Embryonic facial prominence (tissue), 1 donor: ENCODE measurements around the gene CNTNAP1.
A peak's percentile ranks its signal among the peaks of the same experiment; 100 is the strongest.
"Not testable (repeated sequence)": the region's sequence is repeated elsewhere in the genome, so short reads cannot be mapped to it uniquely, and the experiment has no call there.

Experiments used
- DNase-seq: peaks from one replicate; pipeline ENCODE4 v3.0.0-alpha.2; 2016; ENCODE audit errors: extremely low spot score

Gene CNTNAP1

GRCh38 chr17:42681976-42682721 lies at the start of gene CNTNAP1:
Gene CNTNAP1 (plus strand): TSS chr17:42682531. CDS start chr17:42682830, 299 bp downstream.
- no peak for DNase-seq

GRCh38 chr17:42632949-42633444 lies 49.3 kb upstream of the CNTNAP1 start:
- no peak for DNase-seq

DNA sequence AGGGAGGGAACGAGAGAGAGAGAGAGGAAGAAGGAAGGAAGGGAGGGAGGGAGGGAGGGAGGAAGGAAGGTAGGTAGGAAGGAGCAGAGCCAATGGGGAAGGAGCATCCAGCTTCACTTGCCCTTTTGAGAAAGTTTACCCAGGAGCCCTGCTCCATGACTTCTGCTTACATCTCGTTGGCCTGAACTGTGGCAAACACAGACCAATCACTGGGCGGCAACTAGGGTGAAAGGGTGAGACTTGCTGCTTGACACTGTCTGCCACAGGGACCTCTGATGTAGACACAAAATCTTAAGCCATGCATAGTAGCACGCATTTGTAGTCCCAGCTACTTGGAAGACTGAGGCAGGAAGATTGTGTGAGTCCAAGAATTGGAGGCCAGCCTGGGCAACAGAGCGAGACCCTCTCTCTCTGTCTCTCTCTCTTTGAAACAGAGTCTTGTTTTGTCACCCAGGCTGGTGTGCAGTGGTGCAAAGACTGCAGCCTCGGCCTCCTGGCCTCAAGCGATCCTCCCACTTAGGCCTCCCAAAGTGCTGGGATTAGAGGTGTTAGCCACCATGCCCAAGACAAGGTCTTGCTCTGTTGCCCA lies 42.7 kb upstream of the CNTNAP1 start:
- DNase-seq, result no peak

DNA sequence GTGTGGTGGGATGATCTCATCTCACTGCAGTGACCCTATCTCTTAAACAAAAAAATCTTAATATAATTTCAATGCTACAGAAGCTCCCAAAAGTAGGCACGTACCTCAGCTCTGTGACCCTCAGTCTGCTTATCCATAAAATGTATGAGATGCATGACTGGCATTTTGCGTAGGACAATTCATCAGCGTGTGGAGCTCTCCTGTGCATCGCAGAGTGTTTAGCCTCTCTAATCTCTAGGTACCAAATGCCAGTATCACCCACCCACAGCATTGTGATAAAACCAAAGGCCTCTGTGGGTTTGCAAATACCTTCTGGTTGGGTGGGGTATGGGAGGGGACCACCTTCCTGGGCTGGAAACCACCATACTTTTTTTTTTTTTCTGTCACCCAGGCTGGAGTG lies 42.2 kb upstream of the CNTNAP1 start:
- DNase-seq, result no peak

GRCh38 chr17:42642336-42642735 lies 40.0 kb upstream of the CNTNAP1 start:
- DNase-seq, result no peak

- no peak for DNase-seq
These were observed 34.6 kb upstream of the CNTNAP1 start for GRCh38 chr17:42647778-42648177.

GRCh38 chr17:42651392-42651791 lies 30.9 kb upstream of the CNTNAP1 start:
- no peak for DNase-seq

- DNase-seq, result peak; percentile 69
These were observed 28.9 kb upstream of the CNTNAP1 start for GRCh38 chr17:42653179-42654124.

GRCh38 chr17:42655528-42655927 lies 26.8 kb upstream of the CNTNAP1 start:
- DNase-seq, result no peak

DNA sequence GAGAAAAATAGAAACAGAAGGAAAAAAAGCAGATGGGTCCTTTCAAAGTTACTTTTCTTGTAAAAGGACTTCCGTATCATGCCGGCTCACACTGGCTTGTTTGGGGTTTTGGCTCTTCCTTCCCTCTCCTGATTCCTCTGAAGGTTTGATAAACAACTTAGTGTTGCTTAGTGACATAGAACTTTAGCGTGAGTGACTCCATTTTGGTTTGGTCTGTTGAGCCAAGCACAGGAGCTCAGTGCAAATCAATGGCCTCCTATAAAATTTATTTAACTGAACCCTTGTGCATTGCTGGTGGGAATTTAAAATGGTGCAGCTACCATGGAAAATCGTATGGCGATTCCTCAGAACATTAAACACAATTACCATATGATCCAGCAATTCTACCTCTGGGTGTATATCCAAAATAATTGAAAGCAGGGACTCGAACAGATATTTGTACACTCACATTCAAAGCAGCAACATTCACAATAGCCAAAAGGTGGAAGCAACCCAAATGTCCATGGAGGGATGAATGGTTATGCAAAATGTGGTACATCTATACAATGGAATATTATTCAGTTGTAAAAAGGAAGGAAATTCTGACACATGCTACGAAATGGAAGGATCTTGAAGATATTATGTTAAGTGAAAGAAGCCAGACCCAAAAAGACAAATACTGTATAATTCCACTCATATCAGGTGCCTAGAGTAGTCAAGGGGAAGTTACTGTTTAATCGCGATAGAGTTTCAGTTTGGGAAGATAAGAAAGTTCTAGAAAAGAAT lies 24.3 kb upstream of the CNTNAP1 start:
- no peak for DNase-seq

DNA sequence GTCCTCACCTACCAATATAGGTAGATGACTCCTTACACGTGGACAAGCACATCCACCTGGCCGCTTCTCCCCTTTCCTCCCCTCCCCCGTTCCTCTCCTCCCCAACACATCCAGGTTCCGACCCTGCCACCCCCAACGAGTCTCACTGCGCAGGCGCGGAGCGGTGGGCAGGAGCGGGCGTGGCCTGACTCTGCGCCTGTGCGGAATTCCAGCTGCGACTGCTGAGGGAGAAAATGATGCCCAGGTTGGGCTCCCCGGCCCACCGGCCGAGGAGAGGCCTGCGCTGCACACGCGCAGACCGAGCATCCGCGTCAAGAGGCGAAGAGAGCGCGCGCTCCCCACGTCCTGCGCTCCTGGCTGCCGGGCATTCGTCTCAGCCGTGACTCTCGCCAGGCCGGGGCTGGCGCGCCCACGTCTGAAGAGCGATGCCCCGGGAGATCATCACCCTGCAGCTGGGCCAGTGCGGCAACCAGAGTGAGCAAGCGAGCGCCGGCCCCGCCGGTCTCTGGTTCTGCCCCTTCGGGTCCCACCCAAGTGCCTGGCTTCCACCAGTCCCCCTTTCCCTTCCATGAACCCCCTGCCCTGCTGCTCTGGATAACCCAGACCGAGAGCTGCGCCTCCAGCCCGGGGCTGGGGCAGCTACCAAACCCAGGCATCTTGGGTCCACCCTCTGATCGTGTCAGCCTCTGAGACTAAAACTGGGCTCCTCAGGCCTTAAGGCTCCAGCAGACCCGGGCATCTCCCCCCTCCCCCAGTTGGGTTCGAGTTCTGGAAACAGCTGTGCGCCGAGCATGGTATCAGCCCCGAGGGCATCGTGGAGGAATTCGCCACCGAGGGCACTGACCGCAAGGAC lies 23.0 kb upstream of the CNTNAP1 start, which contains the start of gene TUBG2:
Gene TUBG2, plus strand, starts transcription at position 206 of the 853 bp plus-strand sequence. Its CDS starts 220 bp downstream, at position 426.
- DNase-seq, result peak; percentile 77

DNA sequence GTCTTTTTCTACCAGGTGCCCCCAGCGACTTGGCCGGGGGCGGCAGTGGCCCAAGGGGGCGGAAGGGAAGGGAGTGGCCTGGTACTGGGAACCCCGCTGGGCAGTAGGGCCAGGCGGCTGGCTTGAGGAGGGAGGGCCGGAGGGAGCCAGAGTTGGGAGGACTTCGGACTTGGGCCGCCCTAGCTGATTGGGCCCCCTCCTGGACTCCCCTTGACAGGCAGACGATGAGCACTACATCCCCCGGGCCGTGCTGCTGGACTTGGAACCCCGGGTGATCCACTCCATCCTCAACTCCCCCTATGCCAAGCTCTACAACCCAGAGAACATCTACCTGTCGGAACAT lies 22.4 kb upstream of the CNTNAP1 start:
- not testable (repeated sequence) for DNase-seq

DNA sequence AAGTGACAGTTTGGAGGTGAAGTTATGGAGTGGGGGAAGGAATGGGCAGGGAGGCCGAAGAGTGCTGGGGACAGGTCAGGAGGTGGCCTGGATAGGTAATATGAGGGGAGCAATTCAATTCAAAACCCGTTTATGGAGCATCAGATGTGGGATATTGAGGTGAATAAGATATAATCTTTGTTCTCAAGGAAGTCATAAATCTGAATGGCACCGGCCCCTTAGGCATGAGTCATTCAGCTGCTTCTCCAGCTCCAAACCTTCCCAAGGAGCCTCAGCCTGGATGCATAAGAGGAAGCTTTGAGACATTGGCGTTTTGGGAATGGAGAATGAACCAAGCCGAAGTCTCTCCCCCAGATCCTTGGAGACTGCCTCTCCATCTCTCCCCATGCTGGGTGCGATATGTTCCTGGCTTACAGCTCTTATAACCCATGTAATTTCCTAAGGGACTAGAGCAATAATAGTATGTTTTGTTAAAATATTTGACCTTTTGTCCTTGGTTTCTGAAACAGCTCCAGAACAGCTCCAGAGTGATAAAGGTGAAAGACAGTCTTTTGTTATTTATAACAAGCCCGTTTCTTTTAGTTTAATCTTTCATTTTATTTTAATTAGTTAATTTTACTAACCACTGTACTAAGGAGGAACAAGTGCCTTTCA lies 21.5 kb upstream of the CNTNAP1 start:
- no peak for DNase-seq

DNA sequence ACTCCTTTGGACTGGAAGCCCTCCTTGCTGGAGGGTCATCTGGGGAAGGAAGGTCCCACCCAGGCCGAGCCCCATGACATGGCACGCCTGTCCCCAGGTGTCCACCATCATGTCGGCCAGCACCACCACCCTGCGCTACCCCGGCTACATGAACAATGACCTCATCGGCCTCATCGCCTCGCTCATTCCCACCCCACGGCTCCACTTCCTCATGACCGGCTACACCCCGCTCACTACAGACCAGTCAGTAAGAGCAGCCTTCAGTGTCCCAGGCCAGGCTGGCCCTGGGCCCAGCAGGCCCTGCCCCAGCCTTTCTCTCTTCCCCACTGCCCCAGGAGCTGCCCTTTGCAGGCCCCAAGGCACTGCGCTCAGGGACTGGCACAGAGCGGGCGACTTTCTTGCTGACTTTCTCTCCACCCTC lies 16.7 kb upstream of the CNTNAP1 start:
- no peak for DNase-seq

GRCh38 chr17:42666126-42666525 lies 16.2 kb upstream of the CNTNAP1 start:
- not testable (repeated sequence) for DNase-seq

DNA sequence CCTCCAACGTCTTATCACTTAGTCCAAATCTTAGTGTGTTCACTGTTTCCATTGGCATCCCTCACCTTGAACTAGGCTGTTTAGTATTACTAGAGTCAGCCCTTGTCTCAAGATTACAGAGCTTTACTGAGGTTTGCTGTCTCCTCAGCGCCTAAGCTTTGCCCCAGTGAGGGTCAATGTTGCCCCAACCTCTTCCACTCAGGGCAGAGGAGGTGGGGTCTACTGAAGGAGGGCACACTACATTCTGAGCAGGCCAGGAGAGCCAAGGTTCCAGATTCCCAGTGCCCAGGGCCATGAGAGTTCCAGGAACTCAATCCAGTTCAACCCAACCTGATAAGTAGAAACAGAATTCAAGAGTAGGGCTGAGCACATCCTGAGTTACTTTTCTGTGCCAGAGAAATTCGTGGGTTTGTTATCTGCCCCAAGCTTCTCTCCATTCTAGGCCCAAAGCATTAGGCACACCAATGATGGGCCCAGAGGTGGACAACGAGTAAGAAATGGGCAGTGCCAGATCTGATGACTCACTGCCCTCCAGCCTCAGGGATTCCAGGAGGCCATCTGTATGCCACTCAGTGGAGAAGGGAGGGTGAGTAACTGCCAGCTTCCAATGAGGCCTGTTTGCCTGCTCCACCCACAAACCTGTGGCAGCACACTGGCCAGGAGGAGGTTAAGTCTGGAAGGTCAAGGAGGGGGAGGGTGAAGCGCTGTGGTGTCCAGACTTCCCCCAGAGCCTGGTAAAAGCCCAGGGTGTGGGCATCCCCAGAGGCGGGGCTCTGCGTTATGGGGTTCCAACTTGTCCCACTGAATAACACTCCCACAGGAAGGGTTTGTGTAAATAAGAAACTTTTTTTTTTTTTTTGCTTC lies 15.0 kb upstream of the CNTNAP1 start:
- no peak for DNase-seq

DNA sequence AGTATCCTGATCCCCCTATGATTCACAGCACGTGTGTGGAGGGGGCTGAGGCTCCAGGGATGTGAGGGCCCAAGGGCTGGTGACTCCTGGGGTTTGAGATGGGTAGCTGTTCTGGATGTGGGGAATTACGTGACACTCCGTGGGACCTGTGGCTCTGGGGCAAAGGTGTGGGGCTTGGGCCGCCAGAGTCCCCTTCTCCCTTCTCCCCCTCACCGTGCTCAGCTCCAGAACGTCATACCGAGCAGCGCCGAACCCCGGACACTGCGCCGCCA lies 12.7 kb upstream of the CNTNAP1 start:
- no peak for DNase-seq

GRCh38 chr17:42669977-42670788 lies 12.1 kb upstream of the CNTNAP1 start:
- DNase-seq, result no peak
